Activated CD8-positive, alpha-beta T cell treated with anti-CD3 and anti-CD28 coated beads for 36 hours (primary cell): Measurements from ENCODE around the gene BRINP3. TPM values are rescaled to one million over a fixed set of nuclear protein-coding genes. Genes with fewer than 3 reads are reported as not detected.

Experiments
- ATAC-seq: fragments of 200-7000 bp; cut with Tn5 transposase; one replicate; pipeline ENCODE4 v1.10.0; 2021; ENCODE audit warnings: mild to moderate bottlenecking, moderate library complexity
- CTCF ChIA-PET: fragments of 350-600 bp; sonication (Branson Sonifier 250); formaldehyde crosslinking; loops from one replicate; lab custom pipeline; 2021; ENCODE audit warnings: antibody characterized with exemption; lab: Charles Lee
- POLR2A ChIA-PET: fragments of 350-600 bp; sonication (Branson Sonifier 250); formaldehyde crosslinking; loops from one replicate; lab custom pipeline; 2021; ENCODE audit warnings: antibody characterized with exemption; lab: Charles Lee
- DNase-seq: peaks from one replicate; pipeline ENCODE4 v3.0.0-alpha.2; 2020
- H3K27ac Mint-ChIP-seq: one replicate; pipeline ENCODE4 v1.8.0; 2021; ENCODE audit warnings: mild to moderate bottlenecking, mixed read lengths
- H3K27me3 Mint-ChIP-seq: one replicate; pipeline ENCODE4 v1.8.0; 2021; ENCODE audit warnings: mixed read lengths
- H3K36me3 Mint-ChIP-seq: one replicate; pipeline ENCODE4 v1.8.0; 2021; ENCODE audit warnings: low read depth, mixed read lengths
- H3K4me1 Mint-ChIP-seq: one replicate; pipeline ENCODE4 v1.8.0; 2021; ENCODE audit warnings: low read depth, mixed read lengths
- H3K4me3 Mint-ChIP-seq: one replicate; pipeline ENCODE4 v1.8.0; 2021; ENCODE audit warnings: mild to moderate bottlenecking, moderate library complexity, mixed read lengths
- H3K9me3 Mint-ChIP-seq: one replicate; pipeline ENCODE4 v1.8.0; 2021; ENCODE audit warnings: mixed read lengths
- CTCF ChIP-seq: fragments of 200-600 bp; IDR thresholded peaks from one replicate; pipeline ENCODE4 v1.8.0; 2022; ENCODE audit warnings: antibody characterized with exemption, mild to moderate bottlenecking
- intact Hi-C: fragments of 100-400 bp; cut with micrococcal nuclease; formaldehyde crosslinking; loops from one replicate; pipeline ENCODE4 v1.10.0; 2022
- total RNA-seq, 2 experiments: library from RNA; stranded (reverse); gene quantifications; one replicate each; pipeline ENCODE4 v1.2.3, GENCODE V29; 2021

Gene BRINP3
- total RNA-seq, 2 experiments from 2014 or later: not detected

- Mint-ChIP-seq H3K4me1 (no peaks in the 10 kb centered on the region), H3K4me3 (no peak overlapping the region), H3K9me3 (peaks cover 24% of the 10 kb centered on the region), H3K27ac (no peak overlapping the region), H3K27me3 (no peaks in the 10 kb centered on the region), H3K36me3 (no peaks in the 10 kb centered on the region)
- POLR2A ChIA-PET: no interaction called here
- intact Hi-C loops: no loop called here
- CTCF ChIA-PET: no interaction called here
- ATAC-seq (no peak), DNase-seq (no peak)
- TF ChIP-seq CTCF: no peak
These were observed 225.6 kb downstream of the BRINP3 start for GRCh38 chr1:190252046-190252445.

GRCh38 chr1:190250368-190250767 is 227.3 kb downstream of the BRINP3 start:
- no peaks in the 10 kb centered on the region for H3K27me3 Mint-ChIP-seq
- H3K4me1 Mint-ChIP-seq: no peaks in the 10 kb centered on the region
- H3K27ac Mint-ChIP-seq: no peak overlapping the region
- no peak for DNase-seq
- no peak for ATAC-seq
- no peak for TF ChIP-seq CTCF
- intact Hi-C loops: no loop called here
- H3K36me3 Mint-ChIP-seq: no peaks in the 10 kb centered on the region
- no peak overlapping the region for H3K4me3 Mint-ChIP-seq
- CTCF ChIA-PET: no interaction called here
- POLR2A ChIA-PET: no interaction called here
- peaks cover 17% of the 10 kb centered on the region for H3K9me3 Mint-ChIP-seq

- ChIA-PET POLR2A (no interaction called here), CTCF (no interaction called here)
- TF ChIP-seq CTCF: no peak
- no peak overlapping the region for H3K4me3 Mint-ChIP-seq
- H3K4me1 Mint-ChIP-seq: no peaks in the 10 kb centered on the region
- H3K36me3 Mint-ChIP-seq: no peaks in the 10 kb centered on the region
- DNase-seq (no peak), ATAC-seq (no peak)
- no peaks in the 10 kb centered on the region for H3K27me3 Mint-ChIP-seq
- intact Hi-C loops: no loop called here
- no peak overlapping the region for H3K27ac Mint-ChIP-seq
- peaks cover 8% of the 10 kb centered on the region for H3K9me3 Mint-ChIP-seq
These were observed 233.3 kb downstream of the BRINP3 start for GRCh38 chr1:190244406-190244805.

- POLR2A ChIA-PET: no interaction called here
- Mint-ChIP-seq H3K27ac (no peak overlapping the region), H3K27me3 (no peaks in the 10 kb centered on the region), H3K4me1 (no peaks in the 10 kb centered on the region), H3K9me3 (peaks cover 8% of the 10 kb centered on the region), H3K4me3 (no peak overlapping the region), H3K36me3 (no peaks in the 10 kb centered on the region)
- intact Hi-C loops: no loop called here
- ATAC-seq (no peak), DNase-seq (no peak)
- CTCF ChIA-PET: no interaction called here
- TF ChIP-seq CTCF: no peak
These were observed 234.6 kb downstream of the BRINP3 start for GRCh38 chr1:190243056-190243455.

- ChIA-PET POLR2A (no interaction called here), CTCF (no interaction called here)
- intact Hi-C loops: no loop called here
- Mint-ChIP-seq H3K27me3 (no peaks in the 10 kb centered on the region), H3K4me3 (no peak overlapping the region), H3K4me1 (no peaks in the 10 kb centered on the region), H3K36me3 (no peaks in the 10 kb centered on the region), H3K9me3 (peaks cover 4% of the 10 kb centered on the region), H3K27ac (no peak overlapping the region)
- DNase-seq (no peak), ATAC-seq (no peak)
- TF ChIP-seq CTCF: no peak
These were observed 251.7 kb downstream of the BRINP3 start for GRCh38 chr1:190226006-190226405.
